HEK293 (cell line): Measurements from ENCODE around the gene IGF2BP1.

Experiments used
- CTCF ChIA-PET: fragments of 350-600 bp; formaldehyde crosslinking; extraction: SDS; loops from one replicate; lab custom pipeline; 2021; ENCODE audit warnings: antibody characterized with exemption; lab: Yijun Ruan, JAX
- POLR2A ChIA-PET: fragments of 300-600 bp; formaldehyde crosslinking; extraction: SDS; loops from one replicate; lab custom pipeline; 2020; ENCODE audit warnings: antibody characterized with exemption, inconsistent platforms; lab: Yijun Ruan, JAX
- H3K27ac ChIP-seq: fragments of 200-500 bp; sonication (Bioruptor generic); 2 replicates; pipeline ENCODE4 v1.5.1; 2014; ENCODE audit warnings: low read depth, low read length, control low read depth, inconsistent platforms; ENCODE audit errors: extremely low read depth
- H3K36me3 ChIP-seq, 2 experiments: fragments of 200-500 bp in 1 of 2; sonication (Bioruptor generic) in 1 of 2; 1 replicate in 1 of 2; 2 replicates in 1 of 2; pipeline ENCODE4 v1.5.1; 2014 to 2017; ENCODE audit warnings: inconsistent platforms in 2 of 2, low read length in 2 of 2; ENCODE audit not compliant: control insufficient read depth in 2 of 2, insufficient read depth in 1 of 2
- H3K4me1 ChIP-seq: fragments of 200-500 bp; sonication (Bioruptor generic); 2 replicates; pipeline ENCODE4 v1.5.1; 2014; ENCODE audit warnings: mild to moderate bottlenecking, low read length, inconsistent platforms; ENCODE audit not compliant: control insufficient read depth, insufficient read depth
- H3K4me3 ChIP-seq: 2 replicates; pipeline ENCODE4 v1.5.1; 2011; ENCODE audit warnings: low read depth, mild to moderate bottlenecking, control low read depth, low read length, moderate library complexity
- H3K9me3 ChIP-seq: fragments of 200-500 bp; sonication (Bioruptor generic); 2 replicates; pipeline ENCODE4 v1.5.1; 2014; ENCODE audit warnings: low read depth, low read length, inconsistent platforms; ENCODE audit not compliant: control insufficient read depth, insufficient read depth
- GLIS1 ChIP-seq: fragments of 450-650 bp; formaldehyde crosslinking; IDR thresholded peaks from 2 replicates; pipeline ENCODE4 v1.5.1; 2016; ENCODE audit warnings: missing biosample characterization, missing genetic modification characterization
- IKZF3 ChIP-seq: fragments of 450-650 bp; IDR thresholded peaks from 2 replicates; pipeline ENCODE4 v1.5.0; 2018; ENCODE audit warnings: missing biosample characterization, mild to moderate bottlenecking, missing genetic modification characterization, moderate library complexity
- MYNN ChIP-seq: fragments of 450-650 bp; formaldehyde crosslinking; IDR thresholded peaks from 2 replicates; pipeline ENCODE4 v1.5.1; 2016; ENCODE audit warnings: missing biosample characterization, missing genetic modification characterization, borderline replicate concordance
- PRDM6 ChIP-seq: fragments of 450-650 bp; formaldehyde crosslinking; IDR thresholded peaks from 2 replicates; pipeline ENCODE4 v1.5.1; 2017; ENCODE audit warnings: missing biosample characterization, missing genetic modification characterization
- REST ChIP-seq: fragments of 450-650 bp; formaldehyde crosslinking; IDR thresholded peaks from 2 replicates; pipeline ENCODE4 v1.5.1; 2016; ENCODE audit warnings: missing biosample characterization, missing genetic modification characterization
- SP7 ChIP-seq: fragments of 450-650 bp; formaldehyde crosslinking; IDR thresholded peaks from 2 replicates; pipeline ENCODE4 v1.5.1; 2016; ENCODE audit warnings: missing biosample characterization, missing genetic modification characterization
- TSHZ1 ChIP-seq: fragments of 450-650 bp; formaldehyde crosslinking; IDR thresholded peaks from 2 replicates; pipeline ENCODE4 v1.5.1; 2016; ENCODE audit warnings: missing biosample characterization, missing genetic modification characterization, borderline replicate concordance
- ZBTB17 ChIP-seq: fragments of 450-650 bp; formaldehyde crosslinking; IDR thresholded peaks from 2 replicates; pipeline ENCODE4 v1.5.1; 2016; ENCODE audit warnings: missing biosample characterization, missing genetic modification characterization
- ZBTB26 ChIP-seq: fragments of 450-650 bp; formaldehyde crosslinking; optimal IDR thresholded peaks from 2 replicates; pipeline ENCODE3; 2016; ENCODE audit warnings: missing biosample characterization, mild to moderate bottlenecking, missing genetic modification characterization
- ZBTB48 ChIP-seq: fragments of 450-650 bp; formaldehyde crosslinking; IDR thresholded peaks from 2 replicates; pipeline ENCODE4 v1.5.1; 2016; ENCODE audit warnings: missing biosample characterization, missing genetic modification characterization
- ZFP69B ChIP-seq: fragments of 450-650 bp; formaldehyde crosslinking; IDR thresholded peaks from 2 replicates; pipeline ENCODE4 v1.5.1; 2016; ENCODE audit warnings: missing biosample characterization, missing genetic modification characterization
- ZIC2 ChIP-seq: fragments of 450-650 bp; formaldehyde crosslinking; IDR thresholded peaks from 2 replicates; pipeline ENCODE4 v1.5.1; 2016; ENCODE audit warnings: missing biosample characterization, missing genetic modification characterization
- ZNF112 ChIP-seq: fragments of 450-650 bp; formaldehyde crosslinking; IDR thresholded peaks from 2 replicates; pipeline ENCODE4 v1.5.0; 2017; ENCODE audit warnings: missing biosample characterization, missing genetic modification characterization
- ZNF174 ChIP-seq: fragments of 450-650 bp; formaldehyde crosslinking; IDR thresholded peaks from 2 replicates; pipeline ENCODE4 v1.5.0; 2017; ENCODE audit warnings: missing biosample characterization, mild to moderate bottlenecking, missing genetic modification characterization
- ZNF292 ChIP-seq: fragments of 450-650 bp; formaldehyde crosslinking; IDR thresholded peaks from 2 replicates; pipeline ENCODE4 v1.5.1; 2016; ENCODE audit warnings: low read depth, missing biosample characterization, missing genetic modification characterization, borderline replicate concordance
- ZNF335 ChIP-seq: fragments of 450-650 bp; formaldehyde crosslinking; conservative IDR thresholded peaks from 2 replicates; pipeline ENCODE4 v1.5.1; 2016; ENCODE audit warnings: missing biosample characterization, missing genetic modification characterization
- ZNF362 ChIP-seq: fragments of 450-650 bp; formaldehyde crosslinking; IDR thresholded peaks from 2 replicates; pipeline ENCODE4 v1.5.1; 2016; ENCODE audit warnings: missing biosample characterization, missing genetic modification characterization
- ZNF610 ChIP-seq: fragments of 450-650 bp; formaldehyde crosslinking; IDR thresholded peaks from 2 replicates; pipeline ENCODE4 v1.5.1; 2016; ENCODE audit warnings: missing biosample characterization, missing genetic modification characterization, borderline replicate concordance
- ZNF837 ChIP-seq: fragments of 450-650 bp; formaldehyde crosslinking; IDR thresholded peaks from 2 replicates; pipeline ENCODE4 v1.5.1; 2016; ENCODE audit warnings: missing biosample characterization, missing genetic modification characterization
- ZSCAN16 ChIP-seq: fragments of 450-650 bp; formaldehyde crosslinking; IDR thresholded peaks from 2 replicates; pipeline ENCODE4 v1.5.1; 2016; ENCODE audit warnings: missing biosample characterization, missing genetic modification characterization
- ZSCAN30 ChIP-seq: fragments of 450-650 bp; IDR thresholded peaks from 2 replicates; pipeline ENCODE4 v1.5.1; 2018; ENCODE audit warnings: missing biosample characterization, mild to moderate bottlenecking, missing genetic modification characterization, moderate library complexity

IGF2BP1 gene

GRCh38 chr17:49061524-49061943 is 64.3 kb downstream of the IGF2BP1 start (continued):
- TF ChIP-seq ZNF362 (tag by site-specific recombination) (0 out of 2 replicates have a peak, but pooled peaks have one; percentile 17), REST (tag by site-specific recombination) (no peak), TSHZ1 (tag by site-specific recombination) (no peak), ZNF610 (no peak), ZNF174 (tag by site-specific recombination) (no peak), ZIC2 (no peak), SP7 (peak; percentile 52; the same call in 1 of the 2 replicates), ZFP69B (no peak), ZBTB26 (tag by site-specific recombination) (no peak), ZSCAN30 (tag by site-specific recombination) (no peak), ZNF292 (tag by site-specific recombination) (no peak), ZNF837 (no peak), ZBTB17 (tag by site-specific recombination) (peak; percentile 39; the same call in 1 of the 2 replicates), ZNF112 (tag by site-specific recombination) (no peak), ZBTB48 (tag by site-specific recombination) (no peak), MYNN (no peak)

GRCh38 chr17:49063652-49064051 is 66.5 kb downstream of the IGF2BP1 start:
- ChIA-PET POLR2A (no interaction called here), CTCF (interaction anchor here (0.6 kb wide), 1 partner anchor 162 kb away, joined by 3 read pairs; no protein-coding TSS in a partner anchor)
- Histone ChIP-seq H3K9me3 (no peaks in the 10 kb centered on the region), H3K27ac (no peak overlapping the region), H3K4me1 (peaks cover 6% of the 10 kb centered on the region), H3K4me3 (no peak overlapping the region), H3K36me3 (no peaks in the 10 kb centered on the region; a peak in 1 of 3 replicates)
- peak; percentile 65 for TF ChIP-seq GLIS1 (tag by site-specific recombination)
- TF ChIP-seq IKZF3 (tag by site-specific recombination), result no peak
- TF ChIP-seq ZSCAN16 (tag by site-specific recombination), result no peak
- TF ChIP-seq PRDM6 (tag by site-specific recombination), result peak; percentile 85
- TF ChIP-seq ZNF335 (tag by site-specific recombination), result 0 out of 2 replicates have a peak, but pooled peaks have one; percentile 28
